HG02798 (cell line): Measurements from ENCODE around the gene NYNRIN.
A peak's percentile ranks its signal among the peaks of the same experiment; 100 is the strongest.

Experiments used
- ATAC-seq: cut with Tn5 transposase; IDR thresholded peaks from one replicate; pipeline ENCODE4 v1.9.1; 2021; ENCODE audit warnings: mild to moderate bottlenecking; ENCODE audit not compliant: unreplicated experiment, poor library complexity

Gene NYNRIN

DNA sequence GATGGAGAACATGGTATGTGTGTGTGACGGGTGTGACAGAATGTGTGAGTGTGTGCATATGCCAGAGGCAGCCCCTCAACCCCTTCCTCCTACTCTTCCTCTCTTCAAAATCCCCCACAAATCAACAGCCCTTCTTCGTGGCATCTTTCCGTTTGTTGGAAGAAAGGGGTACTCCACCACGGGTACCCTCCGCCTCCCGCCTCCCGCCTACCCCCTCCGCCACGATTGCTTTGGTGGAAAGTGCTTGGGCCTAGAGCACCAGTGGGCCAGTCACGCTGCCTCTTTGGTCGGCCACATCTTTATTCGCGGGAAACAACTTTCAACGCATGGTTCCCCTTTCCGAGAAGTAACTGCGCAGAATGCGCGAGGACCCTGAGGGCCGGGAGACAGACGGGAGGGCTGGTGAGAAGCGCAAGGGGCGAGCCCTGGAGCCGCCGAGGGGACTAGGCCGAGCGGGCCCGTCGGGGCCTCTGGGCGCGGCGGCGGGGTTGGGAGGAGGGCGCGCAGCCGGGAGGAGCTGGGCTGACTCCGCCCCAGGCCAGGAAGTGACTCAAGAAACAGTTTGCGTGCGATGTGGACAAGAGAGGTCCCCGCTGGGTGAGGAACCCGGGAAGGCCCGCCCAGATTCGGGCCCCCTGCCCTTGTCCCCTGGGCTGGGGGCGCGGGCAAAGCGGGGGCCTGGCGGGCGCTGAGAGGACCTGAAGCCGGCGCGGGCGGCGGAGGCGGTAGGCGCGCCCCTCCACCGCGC, 30.8 kb downstream of the NYNRIN start, which contains the start of the genes CBLN3 and KHNYN:
TSS of gene CBLN3 (minus strand) at position 274 of the 748 bp plus-strand sequence. CDS start 614 bp downstream, outside the sequence.
TSS of gene KHNYN (plus strand) at position 560 of the 748 bp plus-strand sequence. CDS start 777 bp downstream, outside the sequence.
- peak; percentile 86 for ATAC-seq

GRCh38 chr14:24430143-24430681, 31.4 kb downstream of the NYNRIN start:
- peak; percentile 71 for ATAC-seq

DNA sequence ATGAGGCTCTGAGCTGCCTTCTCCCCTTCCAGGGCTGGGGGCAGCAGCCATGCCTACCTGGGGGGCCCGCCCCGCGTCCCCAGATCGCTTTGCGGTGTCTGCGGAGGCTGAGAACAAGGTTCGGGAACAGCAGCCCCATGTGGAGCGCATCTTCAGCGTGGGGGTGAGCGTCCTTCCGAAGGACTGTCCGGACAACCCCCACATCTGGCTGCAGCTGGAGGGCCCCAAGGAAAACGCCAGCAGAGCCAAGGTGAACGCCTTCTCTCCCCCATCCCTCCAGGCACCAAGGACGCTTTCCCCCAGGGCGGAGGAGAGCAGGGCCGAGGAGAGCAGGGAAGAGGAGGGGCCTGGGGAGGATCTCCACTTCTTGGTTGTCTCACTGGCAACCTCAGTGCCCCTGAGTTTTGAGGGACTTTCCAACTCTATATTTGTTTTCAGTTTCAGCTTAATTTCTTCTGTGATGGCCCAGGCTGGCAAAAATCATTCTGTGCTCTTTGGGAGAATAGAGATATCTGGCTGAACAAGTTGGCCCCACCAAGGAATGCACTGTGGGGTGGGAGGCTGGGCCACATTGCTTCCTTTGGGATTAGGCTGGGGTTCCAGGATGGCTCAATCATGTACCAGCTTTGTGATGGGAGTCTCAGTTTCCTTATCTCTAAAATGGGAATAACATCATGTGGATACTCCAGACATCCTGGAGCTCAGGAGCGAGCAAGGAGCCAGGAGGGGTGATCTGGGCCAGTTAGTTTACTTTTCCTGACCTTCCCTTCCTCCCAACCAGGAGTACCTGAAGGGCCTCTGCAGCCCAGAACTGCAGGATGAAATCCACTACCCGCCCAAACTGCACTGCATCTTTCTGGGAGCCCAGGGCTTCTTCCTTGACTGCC, 32.1 kb downstream of the NYNRIN start:
- peak; percentile 37 for ATAC-seq

- ATAC-seq: peak; percentile 55
Measured at GRCh38 chr14:24431569-24432258, 32.9 kb downstream of the NYNRIN start.

GRCh38 chr14:24432259-24433131, 33.7 kb downstream of the NYNRIN start:
- no peak for ATAC-seq

GRCh38 chr14:24434036-24434435, 35.2 kb downstream of the NYNRIN start:
- ATAC-seq: no peak

DNA sequence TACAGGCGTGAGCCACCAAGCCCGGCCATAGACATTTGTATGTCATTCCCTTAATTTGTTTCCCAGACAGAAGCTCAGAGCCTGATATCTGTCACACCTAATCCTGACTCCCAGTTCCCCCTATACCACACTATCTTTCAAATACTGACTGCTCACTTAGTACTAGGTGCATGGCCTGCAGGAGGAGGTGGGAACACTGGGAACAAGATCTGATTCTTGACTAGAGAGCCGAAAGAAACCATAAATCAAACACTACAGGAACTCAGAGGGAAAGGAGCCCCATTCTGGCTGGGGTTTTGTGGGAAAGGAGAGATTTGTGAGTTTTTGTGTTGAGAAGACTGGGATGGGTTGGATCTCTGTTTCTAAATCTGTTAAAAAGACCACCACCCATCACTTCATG, 35.9 kb downstream of the NYNRIN start:
- no peak for ATAC-seq

- no peak for ATAC-seq
Measured at GRCh38 chr14:24435192-24435810, 36.5 kb downstream of the NYNRIN start.

- no peak for ATAC-seq
Measured at GRCh38 chr14:24435998-24436354, 37.2 kb downstream of the NYNRIN start.

- peak; percentile 56 for ATAC-seq
Measured at GRCh38 chr14:24436355-24437019, 37.7 kb downstream of the NYNRIN start.

DNA sequence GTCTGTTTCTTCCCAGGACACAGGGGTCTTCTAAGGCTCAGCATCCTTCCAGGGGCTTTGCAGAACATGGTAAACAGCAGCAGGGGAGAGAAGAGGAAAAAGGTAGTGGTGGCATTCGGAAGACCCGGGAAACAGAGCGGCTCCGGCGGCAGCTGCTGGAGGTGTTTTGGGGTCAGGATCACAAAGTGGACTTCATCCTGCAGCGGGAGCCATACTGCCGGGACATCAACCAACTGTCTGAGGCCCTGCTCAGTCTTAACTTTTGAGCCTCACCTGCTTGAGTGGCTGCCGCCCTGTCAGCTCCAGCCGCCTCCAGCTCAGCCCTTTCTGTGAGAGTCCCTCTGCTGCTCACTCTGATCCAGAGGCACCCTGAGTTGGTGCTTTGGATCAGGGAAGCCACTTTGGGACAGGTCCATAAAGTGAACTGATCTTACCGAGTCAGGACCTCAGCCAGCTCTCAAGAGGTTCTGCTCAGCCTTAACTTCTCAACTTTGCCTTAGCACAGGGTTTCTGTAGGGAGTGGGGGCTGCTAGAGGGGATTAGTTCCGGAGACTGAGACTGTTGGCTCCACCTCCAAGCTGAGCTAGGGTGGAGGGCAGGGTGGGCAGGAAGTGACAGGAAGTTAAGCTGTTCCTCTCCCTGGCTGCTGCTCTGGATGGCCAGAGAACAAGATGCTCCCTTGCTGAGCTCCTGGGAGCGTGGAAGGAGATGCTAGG, 38.4 kb downstream of the NYNRIN start:
- ATAC-seq: no peak

- no peak for ATAC-seq
Measured at GRCh38 chr14:24437736-24438067, 38.9 kb downstream of the NYNRIN start.

GRCh38 chr14:24438223-24439097, 39.7 kb downstream of the NYNRIN start:
- no peak for ATAC-seq

DNA sequence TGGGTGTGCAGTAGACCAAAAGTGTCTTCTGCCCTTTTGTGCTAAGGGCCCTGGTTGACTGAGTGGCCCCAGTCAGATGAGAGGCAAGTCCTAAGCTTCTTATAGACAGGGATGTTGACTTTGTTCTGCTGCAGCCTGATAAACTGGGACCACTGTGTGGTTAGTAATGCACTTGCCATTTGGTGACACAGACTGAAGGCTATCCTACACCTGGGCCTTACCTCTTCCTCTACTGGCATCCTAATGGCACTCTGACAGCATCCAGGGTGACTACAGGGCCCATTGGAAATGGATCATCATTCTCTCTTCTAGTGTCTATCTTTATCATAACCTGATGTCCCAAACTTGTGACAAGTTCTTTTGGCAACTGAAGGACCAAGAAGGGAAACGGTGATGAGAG, 40.5 kb downstream of the NYNRIN start:
- no peak for ATAC-seq

GRCh38 chr14:24439830-24440605, 41.2 kb downstream of the NYNRIN start:
- no peak for ATAC-seq
